B cell (primary cell): ENCODE data around the gene MAP3K21. TPM values are rescaled to one million over a fixed set of nuclear protein-coding genes. Genes with fewer than 3 reads are reported as not detected.

Source experiments
- ATAC-seq: fragments of 200-7000 bp; cut with Tn5 transposase; one replicate; pipeline ENCODE4 v1.10.0; 2021; ENCODE audit warnings: low read depth, mild to moderate bottlenecking, moderate number of reproducible peaks, moderate library complexity
- CTCF ChIA-PET: fragments of 350-600 bp; sonication (Branson Sonifier 250); formaldehyde crosslinking; loops from one replicate; lab custom pipeline; 2021; ENCODE audit warnings: antibody characterized with exemption, inconsistent platforms; lab: Charles Lee
- POLR2A ChIA-PET: fragments of 350-600 bp; sonication (Branson Sonifier 250); formaldehyde crosslinking; loops from one replicate; lab custom pipeline; 2021; ENCODE audit warnings: antibody characterized with exemption; lab: Charles Lee
- DNase-seq: peaks from one replicate; pipeline ENCODE4 v3.0.0; 2013
- H2AFZ ChIP-seq: 2 replicates; pipeline ENCODE4 v1.6.1; 2012; ENCODE audit warnings: mild to moderate bottlenecking, low read depth, low read length; ENCODE audit not compliant: insufficient read depth, poor library complexity, severe bottlenecking
- H3K27ac ChIP-seq, 2 donors: 1 replicate in 1 of 2; 2 replicates in 1 of 2; pipeline ENCODE4 v1.5.1; 2012 to 2013; ENCODE audit warnings: low read length in 2 of 2, mild to moderate bottlenecking in 2 of 2, moderate library complexity in 1 of 2
- H3K27me3 ChIP-seq, 4 experiments: fragments of 200-600 bp in 1 of 4; sonication (generic) in 1 of 4; replicated peaks in 1 of 4; 1 replicate in 2 of 4; 2 replicates in 2 of 4; pipeline versions ENCODE4 v1.6.1 to v1.7.0; 2013 to 2016; ENCODE audit warnings: low read length in 3 of 4, mild to moderate bottlenecking in 2 of 4, mixed read lengths in 1 of 4, moderate library complexity in 1 of 4; ENCODE audit not compliant: insufficient read depth in 4 of 4, control insufficient read depth in 3 of 4; ENCODE audit errors: control extremely low read depth in 1 of 4
- H3K36me3 ChIP-seq, 2 experiments: replicated peaks in 1 of 2; 1 replicate in 1 of 2; 2 replicates in 1 of 2; pipeline versions ENCODE4 v1.6.1 to v1.7.1; 2013; ENCODE audit warnings: low read length in 1 of 2; ENCODE audit not compliant: insufficient read depth in 2 of 2, control insufficient read depth in 1 of 2; ENCODE audit errors: control extremely low read depth in 1 of 2, extremely low read depth in 1 of 2
- H3K4me1 ChIP-seq, 2 donors: fragments of 200-600 bp in 1 of 2; sonication (generic) in 1 of 2; 1 replicate in 1 of 2; 2 replicates in 1 of 2; pipeline versions ENCODE4 v1.5.1 to v1.6.1; 2013 to 2017; ENCODE audit warnings: low read length in 2 of 2; ENCODE audit not compliant: control insufficient read depth in 2 of 2, insufficient read depth in 2 of 2
- H3K4me2 ChIP-seq: replicated peaks from 2 replicates; pipeline ENCODE3; 2012; ENCODE audit warnings: mild to moderate bottlenecking, low read depth, low read length; ENCODE audit not compliant: poor library complexity, severe bottlenecking
- H3K4me3 ChIP-seq, 5 experiments: fragments of 200-600 bp in 1 of 5; sonication (generic) in 1 of 5; 1 replicate in 3 of 5; 2 replicates in 2 of 5; pipeline versions ENCODE4 v1.5.1 to v1.7.0; 2011 to 2016; ENCODE audit warnings: low read length in 4 of 5, mild to moderate bottlenecking in 4 of 5, low read depth in 2 of 5, control low read depth in 1 of 5, moderate library complexity in 1 of 5; ENCODE audit not compliant: insufficient read depth in 1 of 5; ENCODE audit errors: control extremely low read depth in 1 of 5, extremely low read depth in 1 of 5
- H3K79me2 ChIP-seq: fragments of 200-600 bp; sonication (generic); one replicate; pipeline ENCODE4 v1.6.0; 2016; ENCODE audit warnings: low read length; ENCODE audit not compliant: control insufficient read depth, insufficient read depth
- H3K9ac ChIP-seq: fragments of 200-600 bp; sonication (generic); 2 replicates; pipeline ENCODE4 v1.6.1; 2017; ENCODE audit warnings: mild to moderate bottlenecking, low read length, moderate library complexity
- H3K9me3 ChIP-seq, 3 donors: one replicate each; pipeline versions ENCODE4 v1.6.1 to v1.7.1; 2013; ENCODE audit warnings: low read length in 2 of 3; ENCODE audit not compliant: control insufficient read depth in 2 of 3, insufficient read depth in 1 of 3; ENCODE audit errors: control extremely low read depth in 1 of 3
- H4K20me1 ChIP-seq: 2 replicates; pipeline ENCODE4 v1.6.0; 2012; ENCODE audit warnings: mild to moderate bottlenecking, low read length; ENCODE audit not compliant: insufficient read depth, control insufficient read depth, poor library complexity, severe bottlenecking
- H3K27ac Mint-ChIP-seq: one replicate; pipeline ENCODE4 v1.8.0; 2021; ENCODE audit warnings: mixed read lengths
- H3K27me3 Mint-ChIP-seq: one replicate; pipeline ENCODE4 v1.8.0; 2021; ENCODE audit warnings: mixed read lengths
- H3K4me1 Mint-ChIP-seq: one replicate; pipeline ENCODE4 v1.8.0; 2021; ENCODE audit warnings: mixed read lengths
- H3K4me3 Mint-ChIP-seq: one replicate; pipeline ENCODE4 v1.8.0; 2021; ENCODE audit warnings: mixed read lengths
- H3K9me3 Mint-ChIP-seq: one replicate; pipeline ENCODE4 v1.8.0; 2022; ENCODE audit warnings: mixed read lengths; ENCODE audit not compliant: insufficient read depth
- EZH2 ChIP-seq: IDR thresholded peaks from 2 replicates; pipeline ENCODE4 v1.6.1; 2012; ENCODE audit warnings: borderline replicate concordance, low read depth, mild to moderate bottlenecking, moderate library complexity, low read length; ENCODE audit not compliant: insufficient read depth, poor library complexity, severe bottlenecking
- WGBS: methylation state at CpG from one replicate; pipeline ENCODE4 v1.1.5; 2013; ENCODE audit warnings: missing lambda C conversion rate; ENCODE audit not compliant: insufficient coverage; 5-methylcytosine and 5-hydroxymethylcytosine counted together
- intact Hi-C: fragments of 100-400 bp; cut with micrococcal nuclease; formaldehyde crosslinking; loops from one replicate; pipeline ENCODE4 v1.10.0; 2022
- polyA plus RNA-seq: library from polyadenylated mRNA; depleted of rRNA; stranded (reverse); fragments of >200 nt; gene quantifications from 2 replicates; pipeline ENCODE4 v1.2.3, GENCODE V29; 2012
- total RNA-seq, 2 donors: library from RNA; stranded (reverse); fragments of 120-200 nt in 1 of 2; gene quantifications; 1 replicate in 1 of 2; 2 replicates in 1 of 2; pipeline versions ENCODE4 v1.2.3 to v1.2.4, GENCODE V29; 2013 to 2022
- TF ChIP-seq, protein P1 (sequence below): fragments of 200-600 bp; IDR thresholded peaks from one replicate; pipeline ENCODE4 v1.8.0; 2022; ENCODE audit warnings: antibody characterized with exemption, mild to moderate bottlenecking

MAP3K21 gene
- total and polyA plus RNA-seq, 2 donors (not counting 1 experiment from before 2014, with no cell fraction given): 1.5 to 3.7 TPM

DNA sequence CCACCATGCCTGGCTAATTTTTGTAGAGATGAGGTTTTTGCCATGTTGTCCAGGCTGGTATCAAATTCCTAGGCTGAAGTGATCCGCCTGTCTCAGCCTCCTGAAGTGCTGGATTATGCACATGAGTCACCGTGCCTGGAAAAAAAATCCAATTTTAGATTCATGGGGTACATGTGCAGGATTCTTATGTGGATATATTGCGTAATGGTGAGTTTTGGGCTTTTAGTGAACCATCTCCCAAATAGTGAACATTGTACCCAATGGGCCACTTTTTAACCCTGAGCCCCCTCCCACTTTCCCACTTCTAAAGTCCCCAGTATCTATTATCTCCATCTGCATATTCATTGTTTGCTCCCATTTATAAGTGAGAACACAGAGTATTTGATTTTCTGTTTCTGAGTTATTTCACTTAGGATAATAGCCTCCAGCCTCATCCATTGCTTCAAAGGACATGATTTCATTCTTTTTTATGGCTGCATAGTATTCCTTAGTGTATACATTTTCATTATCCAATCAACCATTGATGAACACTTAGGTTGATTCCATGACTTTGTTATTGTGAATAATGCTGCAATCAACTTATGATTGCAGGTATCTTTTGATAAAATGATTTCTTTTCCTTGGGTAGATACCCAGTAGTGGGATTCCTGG lies 104.4 kb downstream of the MAP3K21 start:
- H2AFZ ChIP-seq: no peak overlapping the region
- peaks cover 0 to 5% (median 2%) of the 10 kb centered on the region in 4 experiments for H3K27me3 ChIP-seq
- no peaks in the 10 kb centered on the region for H3K9me3 ChIP-seq
- ATAC-seq (no peak), DNase-seq (no peak)
- POLR2A ChIA-PET: no interaction called here
- no peaks in the 10 kb centered on the region for H3K36me3 ChIP-seq
- no peaks in the 10 kb centered on the region for H3K79me2 ChIP-seq
- H3K27ac Mint-ChIP-seq: no peak overlapping the region
- CTCF ChIA-PET: no interaction called here
- TF ChIP-seq EZH2: no peak
- TF ChIP-seq, protein P1, sequence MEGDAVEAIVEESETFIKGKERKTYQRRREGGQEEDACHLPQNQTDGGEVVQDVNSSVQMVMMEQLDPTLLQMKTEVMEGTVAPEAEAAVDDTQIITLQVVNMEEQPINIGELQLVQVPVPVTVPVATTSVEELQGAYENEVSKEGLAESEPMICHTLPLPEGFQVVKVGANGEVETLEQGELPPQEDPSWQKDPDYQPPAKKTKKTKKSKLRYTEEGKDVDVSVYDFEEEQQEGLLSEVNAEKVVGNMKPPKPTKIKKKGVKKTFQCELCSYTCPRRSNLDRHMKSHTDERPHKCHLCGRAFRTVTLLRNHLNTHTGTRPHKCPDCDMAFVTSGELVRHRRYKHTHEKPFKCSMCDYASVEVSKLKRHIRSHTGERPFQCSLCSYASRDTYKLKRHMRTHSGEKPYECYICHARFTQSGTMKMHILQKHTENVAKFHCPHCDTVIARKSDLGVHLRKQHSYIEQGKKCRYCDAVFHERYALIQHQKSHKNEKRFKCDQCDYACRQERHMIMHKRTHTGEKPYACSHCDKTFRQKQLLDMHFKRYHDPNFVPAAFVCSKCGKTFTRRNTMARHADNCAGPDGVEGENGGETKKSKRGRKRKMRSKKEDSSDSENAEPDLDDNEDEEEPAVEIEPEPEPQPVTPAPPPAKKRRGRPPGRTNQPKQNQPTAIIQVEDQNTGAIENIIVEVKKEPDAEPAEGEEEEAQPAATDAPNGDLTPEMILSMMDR: no peak
- peaks cover 6% of the 10 kb centered on the region for H3K9me3 Mint-ChIP-seq
- H3K27ac ChIP-seq: no peak overlapping the region
- H3K4me2 ChIP-seq: no peak overlapping the region
- H3K4me3 ChIP-seq: no peak overlapping the region
- H3K4me1 Mint-ChIP-seq: no peaks in the 10 kb centered on the region
- intact Hi-C loops: no loop called here
- 67% methylated on average over 1 of the region's 3 CpGs for WGBS
- H3K9ac ChIP-seq: no peak overlapping the region
- no peaks in the 10 kb centered on the region for H4K20me1 ChIP-seq
- H3K4me3 Mint-ChIP-seq: no peak overlapping the region
- H3K4me1 ChIP-seq: no peaks in the 10 kb centered on the region
- peaks cover 35% of the 10 kb centered on the region for H3K27me3 Mint-ChIP-seq

DNA sequence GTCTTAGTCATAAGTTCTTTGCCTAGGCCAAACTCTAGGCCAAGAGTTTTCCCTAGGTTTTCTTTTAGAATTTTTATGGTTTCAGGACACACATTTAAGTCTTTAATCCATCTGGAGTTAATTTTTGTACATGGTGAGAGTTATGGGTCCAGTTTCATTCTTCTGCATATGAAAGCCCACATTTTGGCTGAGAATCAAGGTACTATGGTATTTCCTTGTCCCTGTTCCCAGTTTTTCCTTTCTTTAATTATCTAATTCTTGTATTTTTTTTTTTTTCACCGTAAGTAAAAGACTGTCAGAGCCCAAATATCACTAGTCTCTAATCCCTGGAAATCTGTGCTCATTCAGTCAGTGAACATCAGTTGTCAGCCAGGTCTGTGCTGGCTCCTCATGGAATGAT lies 105.4 kb downstream of the MAP3K21 start:
- DNase-seq (no peak), ATAC-seq (no peak)
- no peak overlapping the region for H3K9ac ChIP-seq
- no CpG with 5 or more reads among the region's 1 CpG for WGBS
- H3K9me3 ChIP-seq: no peaks in the 10 kb centered on the region
- no peak overlapping the region for H2AFZ ChIP-seq
- ChIA-PET CTCF (no interaction called here), POLR2A (no interaction called here)
- no peaks in the 10 kb centered on the region for H3K4me1 ChIP-seq
- peaks cover 0 to 4% (median 0%) of the 10 kb centered on the region in 4 experiments for H3K27me3 ChIP-seq
- Mint-ChIP-seq H3K4me1 (no peaks in the 10 kb centered on the region), H3K27ac (no peak overlapping the region), H3K27me3 (peaks cover 26% of the 10 kb centered on the region), H3K9me3 (peaks cover 6% of the 10 kb centered on the region), H3K4me3 (no peak overlapping the region)
- H3K4me2 ChIP-seq: no peak overlapping the region
- TF ChIP-seq, protein P1: no peak
- TF ChIP-seq EZH2: no peak
- no peak overlapping the region for H3K4me3 ChIP-seq
- H4K20me1 ChIP-seq: no peaks in the 10 kb centered on the region
- H3K79me2 ChIP-seq: no peaks in the 10 kb centered on the region
- intact Hi-C loops: no loop called here
- H3K27ac ChIP-seq: no peak overlapping the region
- no peaks in the 10 kb centered on the region for H3K36me3 ChIP-seq
